HG02852 (cell line): ENCODE measurements around the gene COMTD1.
"Not testable (repeated sequence)": the region's sequence is repeated elsewhere in the genome, so short reads cannot be mapped to it uniquely, and the experiment has no call there.

Source experiments
- ATAC-seq: cut with Tn5 transposase; IDR thresholded peaks from one replicate; pipeline ENCODE4 v1.9.1; 2021; ENCODE audit warnings: mild to moderate bottlenecking, moderate library complexity; ENCODE audit not compliant: unreplicated experiment

The COMTD1 gene

GRCh38 chr10:75197066-75197465, 38.7 kb downstream of the COMTD1 start:
- no peak for ATAC-seq

GRCh38 chr10:75195035-75195763, 40.6 kb downstream of the COMTD1 start:
- ATAC-seq, result no peak

- ATAC-seq, result not testable (repeated sequence)
Measured at GRCh38 chr10:75194625-75195024, 41.1 kb downstream of the COMTD1 start.

- no peak for ATAC-seq
Measured at GRCh38 chr10:75191821-75192568, 43.8 kb downstream of the COMTD1 start.

- ATAC-seq, result no peak
Measured at GRCh38 chr10:75189266-75190096, 46.3 kb downstream of the COMTD1 start.

GRCh38 chr10:75188522-75188921, 47.2 kb downstream of the COMTD1 start:
- ATAC-seq, result not testable (repeated sequence)

- peak; percentile 64 for ATAC-seq
Measured at GRCh38 chr10:75187961-75188426, 47.8 kb downstream of the COMTD1 start.

- no peak for ATAC-seq
Measured at GRCh38 chr10:75186310-75186709, 49.4 kb downstream of the COMTD1 start.
